Activated T-cell treated with anti-CD3 and anti-CD28 coated beads, Interleukin-2, amount 50 U/mL, for 72 hours (primary cell): ENCODE measurements around the gene LRRN4. TPM values are rescaled to one million over a fixed set of nuclear protein-coding genes. Genes with fewer than 3 reads are reported as not detected.
A peak's percentile ranks its signal among the peaks of the same experiment; 100 is the strongest.

Source experiments
- ATAC-seq, 2 donors: fragments of 150-1000 bp; cut with Tn5 transposase; replicated peaks in 1 of 2; 2 replicates each; pipeline ENCODE4 v1.10.0; 2021; ENCODE audit warnings: moderate library complexity in 2 of 2, mild to moderate bottlenecking in 1 of 2
- DNase-seq, 2 donors: peaks; one replicate each; pipeline ENCODE4 v3.0.0; 2021 to 2022; ENCODE audit warnings: mixed read lengths in 1 of 2
- H3K27ac Mint-ChIP-seq: one replicate; pipeline ENCODE4 v1.8.0; 2022; ENCODE audit warnings: mild to moderate bottlenecking, moderate library complexity, mixed read lengths
- H3K27me3 Mint-ChIP-seq: one replicate; pipeline ENCODE4 v1.8.0; 2022; ENCODE audit warnings: low read depth, mixed read lengths
- H3K36me3 Mint-ChIP-seq, 2 donors: one replicate each; pipeline ENCODE4 v1.8.0; 2022; ENCODE audit warnings: mixed read lengths in 2 of 2, mild to moderate bottlenecking in 1 of 2; ENCODE audit not compliant: insufficient read depth in 2 of 2
- H3K4me1 Mint-ChIP-seq: one replicate; pipeline ENCODE4 v1.8.0; 2022; ENCODE audit warnings: low read depth, mixed read lengths
- H3K4me3 Mint-ChIP-seq, 2 donors: one replicate each; pipeline ENCODE4 v1.8.0; 2022; ENCODE audit warnings: mild to moderate bottlenecking in 2 of 2, mixed read lengths in 2 of 2, moderate library complexity in 2 of 2
- H3K9me3 Mint-ChIP-seq, 2 donors: one replicate each; pipeline ENCODE4 v1.8.0; 2022; ENCODE audit warnings: mixed read lengths in 2 of 2
- total RNA-seq, 2 donors: library from RNA; stranded (reverse); gene quantifications; one replicate each; pipeline ENCODE4 v1.2.3, GENCODE V29; 2022

LRRN4 gene
- total RNA-seq, 2 donors from 2014 or later, result not detected

DNA sequence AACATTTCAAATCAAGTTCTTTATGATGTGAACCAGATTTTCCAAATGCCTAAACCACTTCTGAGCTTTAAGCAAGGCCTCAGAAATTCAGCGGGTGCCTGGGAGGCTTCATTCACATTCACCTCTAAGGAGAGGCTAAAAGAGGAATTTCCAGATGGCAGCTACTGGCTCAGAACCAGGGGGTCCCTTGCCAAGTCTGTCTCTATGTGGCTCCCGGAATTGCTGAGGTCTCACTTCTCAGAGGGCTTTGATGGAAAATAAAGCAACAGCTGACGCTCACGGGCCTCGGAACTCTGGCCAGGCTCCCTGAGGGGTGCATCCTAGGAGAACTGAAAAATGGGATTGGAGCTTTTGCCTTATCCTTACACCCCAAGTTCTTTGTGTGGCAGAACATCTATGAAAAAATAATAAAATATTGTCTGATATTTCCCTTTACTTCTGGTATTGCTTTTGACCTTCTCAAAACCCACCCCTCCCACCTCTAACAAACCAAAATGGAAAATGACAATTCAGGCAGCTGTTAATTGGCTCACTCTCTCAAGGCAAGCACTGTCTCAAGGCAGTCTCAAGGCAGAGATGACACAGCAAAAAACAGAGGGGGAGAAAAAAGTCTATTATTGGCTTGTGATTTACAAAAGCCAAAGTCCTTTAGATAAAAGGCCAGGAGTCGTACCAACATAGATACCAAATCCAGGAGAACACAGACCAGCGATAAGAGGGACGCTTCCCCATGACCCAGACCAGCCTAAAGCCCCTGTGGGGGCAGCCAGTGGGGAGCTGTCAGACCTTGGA is 21.8 kb upstream of the LRRN4 start:
- DNase-seq, result no peak
- Mint-ChIP-seq H3K27ac (no peak overlapping the region), H3K4me3 (no peak overlapping the region), H3K27me3 (no peaks in the 10 kb centered on the region), H3K4me1 (no peaks in the 10 kb centered on the region), H3K36me3 (no peaks in the 10 kb centered on the region), H3K9me3 (no peaks in the 10 kb centered on the region)
- ATAC-seq, result no peak

DNA sequence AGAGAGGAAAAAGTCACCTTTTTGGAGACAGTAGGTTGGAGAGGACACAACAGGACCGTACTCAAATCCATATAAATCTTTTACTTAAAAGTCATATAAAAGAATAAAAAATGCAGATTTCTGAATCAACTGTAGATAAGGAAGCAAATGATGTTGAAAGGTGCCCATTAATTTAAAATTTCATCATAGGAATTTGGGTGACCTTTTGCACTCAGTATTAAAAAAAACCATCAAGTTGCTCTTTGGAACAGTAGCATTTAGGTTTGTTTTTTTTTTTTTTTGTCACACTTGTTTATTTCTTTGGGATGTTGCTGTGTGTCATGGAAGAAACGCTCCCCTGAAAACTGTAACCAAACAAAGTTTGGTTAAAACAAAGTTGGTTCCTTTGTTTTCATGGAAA is 20.9 kb upstream of the LRRN4 start:
- H3K4me3 Mint-ChIP-seq, result no peak overlapping the region
- H3K27me3 Mint-ChIP-seq, result no peaks in the 10 kb centered on the region
- H3K27ac Mint-ChIP-seq, result no peak overlapping the region
- no peak for ATAC-seq
- H3K4me1 Mint-ChIP-seq, result no peaks in the 10 kb centered on the region
- DNase-seq, result no peak
- no peaks in the 10 kb centered on the region for H3K9me3 Mint-ChIP-seq
- no peaks in the 10 kb centered on the region for H3K36me3 Mint-ChIP-seq

DNA sequence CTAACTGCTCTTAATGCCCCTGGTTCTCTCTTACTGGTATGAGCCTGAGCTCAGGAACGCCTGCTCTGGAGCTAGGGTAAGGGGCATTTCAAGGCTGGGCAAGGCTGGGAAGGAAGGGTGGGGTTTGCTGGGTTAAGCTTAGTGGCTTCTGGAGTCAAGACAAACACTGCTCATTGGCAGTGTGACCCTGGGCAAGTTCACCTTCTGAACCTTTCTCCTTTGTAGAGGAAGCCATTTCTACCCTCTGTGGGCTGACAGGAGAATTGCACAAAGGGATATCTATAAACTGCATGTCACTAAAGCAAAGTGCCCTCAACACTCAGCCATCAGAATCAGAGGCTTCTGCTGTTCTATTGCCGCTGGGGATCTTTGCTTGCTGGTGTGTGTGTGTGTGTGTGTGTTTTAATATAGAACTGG is 20.3 kb upstream of the LRRN4 start:
- peak in 1 of 2 donors; percentile 4 for DNase-seq
- H3K9me3 Mint-ChIP-seq, result no peaks in the 10 kb centered on the region
- H3K4me3 Mint-ChIP-seq, result no peak overlapping the region
- no peaks in the 10 kb centered on the region for H3K36me3 Mint-ChIP-seq
- no peaks in the 10 kb centered on the region for H3K27me3 Mint-ChIP-seq
- ATAC-seq, result peak; percentile 67 to 70
- no peak overlapping the region for H3K27ac Mint-ChIP-seq
- H3K4me1 Mint-ChIP-seq, result no peaks in the 10 kb centered on the region

DNA sequence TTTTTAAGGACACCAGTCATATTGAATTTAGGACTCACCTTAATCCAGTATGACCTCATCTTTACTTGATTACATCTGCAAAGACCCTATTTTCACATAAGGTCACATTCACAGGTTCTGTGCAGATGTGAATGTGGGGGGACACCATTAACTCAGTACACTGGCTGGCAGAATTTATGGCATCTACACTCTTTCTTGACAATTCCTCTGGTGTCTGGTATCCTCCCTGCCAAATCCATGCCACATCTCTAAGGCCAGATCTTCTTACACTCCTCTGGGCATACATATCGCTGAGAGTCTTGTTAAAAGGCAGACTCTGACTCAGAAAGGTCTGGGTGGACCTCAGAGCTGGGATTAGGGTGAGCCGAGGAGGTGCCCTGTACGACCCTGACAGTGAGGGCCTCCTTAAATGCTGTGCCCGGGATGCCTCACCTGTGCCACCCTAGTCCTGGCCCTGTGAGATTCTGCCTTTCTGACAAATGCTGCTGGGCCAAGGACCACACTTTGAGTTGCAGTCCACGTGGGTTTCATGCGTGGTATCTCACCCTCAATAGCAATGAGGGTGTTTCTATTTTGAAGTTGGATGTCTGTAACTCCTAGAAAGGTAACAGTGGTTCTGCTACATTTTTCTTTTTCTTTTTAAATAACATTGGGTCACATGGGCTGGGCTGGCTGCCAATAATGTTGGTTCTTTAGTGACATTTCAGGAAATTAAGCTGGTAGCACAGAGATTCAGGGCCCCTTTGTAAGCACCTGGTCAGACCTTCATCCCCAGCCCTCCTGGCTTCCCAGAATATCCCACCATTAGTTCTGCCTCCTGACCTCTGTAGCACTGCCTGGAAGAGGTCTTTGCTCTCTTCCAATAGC is 17.2 kb upstream of the LRRN4 start:
- no peak overlapping the region for H3K27ac Mint-ChIP-seq
- H3K4me3 Mint-ChIP-seq, result no peak overlapping the region
- no peaks in the 10 kb centered on the region for H3K36me3 Mint-ChIP-seq
- no peaks in the 10 kb centered on the region for H3K27me3 Mint-ChIP-seq
- no peaks in the 10 kb centered on the region for H3K9me3 Mint-ChIP-seq
- DNase-seq, result no peak
- H3K4me1 Mint-ChIP-seq, result no peaks in the 10 kb centered on the region
- ATAC-seq, result no peak

DNA sequence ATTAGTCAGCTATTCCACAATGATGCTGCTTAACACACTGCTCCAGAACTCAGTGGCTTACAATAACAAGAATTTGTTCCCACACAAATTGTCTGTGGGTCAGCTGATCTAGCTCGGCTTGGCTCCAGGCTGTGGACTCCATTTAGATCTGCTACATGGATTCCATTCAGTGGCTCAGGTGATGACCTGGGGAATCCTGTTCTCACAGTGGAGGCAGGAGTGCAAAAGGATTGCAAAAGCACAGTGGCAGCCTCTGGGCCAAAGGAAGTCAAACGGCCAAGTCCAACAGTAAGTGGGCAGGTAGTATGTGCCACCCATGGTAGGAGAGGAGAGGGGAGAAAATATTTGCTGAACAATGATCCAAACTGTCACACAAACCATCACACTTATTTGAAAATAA is 15.8 kb upstream of the LRRN4 start:
- H3K27me3 Mint-ChIP-seq, result no peaks in the 10 kb centered on the region
- H3K4me3 Mint-ChIP-seq, result no peak overlapping the region
- H3K9me3 Mint-ChIP-seq, result no peaks in the 10 kb centered on the region
- H3K36me3 Mint-ChIP-seq, result no peaks in the 10 kb centered on the region
- ATAC-seq (no peak), DNase-seq (no peak)
- H3K27ac Mint-ChIP-seq, result no peak overlapping the region
- H3K4me1 Mint-ChIP-seq, result no peaks in the 10 kb centered on the region

DNA sequence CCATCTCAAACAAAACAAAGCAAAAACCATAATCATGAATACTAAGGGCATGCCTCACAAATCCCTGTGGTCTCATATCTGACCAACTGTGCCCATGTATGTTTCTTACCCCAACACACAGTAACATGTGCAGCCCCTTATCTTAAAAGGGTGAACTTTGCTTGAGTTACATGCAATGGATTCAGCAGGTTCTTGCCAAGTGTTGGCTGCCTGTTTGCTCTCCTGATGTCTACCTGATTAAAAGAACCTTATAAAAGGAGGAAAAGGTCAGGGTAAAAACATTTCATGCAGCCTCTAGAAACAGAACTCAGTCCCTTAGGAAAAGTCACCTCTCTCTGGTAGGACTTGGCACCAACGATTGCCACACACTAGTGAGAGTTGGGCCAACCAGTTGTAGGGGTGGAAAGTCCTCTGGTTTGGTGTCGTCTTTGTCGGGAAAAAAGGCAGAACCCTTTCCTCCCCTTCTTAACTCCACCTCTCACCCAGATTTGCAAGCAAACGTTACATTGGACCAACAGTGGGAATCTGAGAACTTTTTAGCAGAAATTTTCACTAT is 14.0 kb upstream of the LRRN4 start:
- no peak for DNase-seq
- H3K27ac Mint-ChIP-seq, result no peak overlapping the region
- ATAC-seq, result no peak
- H3K9me3 Mint-ChIP-seq, result no peaks in the 10 kb centered on the region
- H3K4me3 Mint-ChIP-seq, result no peak overlapping the region
- no peaks in the 10 kb centered on the region for H3K4me1 Mint-ChIP-seq
- peaks cover 8% of the 10 kb centered on the region for H3K27me3 Mint-ChIP-seq
- no peaks in the 10 kb centered on the region for H3K36me3 Mint-ChIP-seq

DNA sequence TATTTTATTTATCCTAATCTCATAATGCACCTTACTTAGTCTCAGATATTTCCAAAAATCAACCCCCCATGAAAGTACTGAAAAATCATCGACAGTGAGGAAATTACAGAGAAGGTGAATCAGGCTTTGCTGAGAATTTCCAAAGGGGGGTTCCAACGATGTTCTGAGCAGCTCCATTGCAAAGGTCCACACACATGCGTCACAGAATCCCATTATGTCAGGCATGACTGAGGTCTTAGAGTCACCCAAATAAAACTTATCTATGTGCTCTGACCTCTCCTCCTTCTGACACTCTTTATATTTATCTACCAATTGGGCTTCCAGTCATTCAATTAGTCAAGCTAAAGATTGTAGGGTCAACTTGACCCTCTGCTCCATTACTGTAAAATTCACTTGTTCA is 12.7 kb upstream of the LRRN4 start:
- Mint-ChIP-seq H3K9me3 (no peaks in the 10 kb centered on the region), H3K36me3 (no peaks in the 10 kb centered on the region), H3K4me3 (no peak overlapping the region), H3K4me1 (no peaks in the 10 kb centered on the region), H3K27ac (no peak overlapping the region), H3K27me3 (peaks cover 8% of the 10 kb centered on the region)
- no peak for ATAC-seq
- DNase-seq, result no peak

DNA sequence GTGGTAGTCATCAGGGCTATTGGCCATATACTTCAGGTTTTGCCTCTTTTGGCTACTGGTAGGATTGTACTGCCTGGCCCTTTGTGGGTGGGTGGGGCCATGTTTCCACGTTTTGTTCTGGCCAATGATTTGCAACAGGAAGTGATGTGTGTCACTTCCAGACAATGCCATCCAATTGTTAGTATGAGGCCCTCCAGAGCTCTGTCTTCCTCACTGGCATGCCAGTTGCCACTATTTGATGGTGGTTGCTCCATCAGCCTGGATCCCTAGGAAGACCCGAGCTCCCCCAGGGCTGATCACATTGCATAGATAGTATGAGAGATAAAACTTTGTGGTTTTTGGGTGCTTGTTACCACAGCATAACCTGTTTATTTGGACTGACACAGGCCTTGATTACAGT is 7.7 kb upstream of the LRRN4 start:
- DNase-seq (no peak), ATAC-seq (no peak)
- H3K9me3 Mint-ChIP-seq, result no peaks in the 10 kb centered on the region
- H3K4me1 Mint-ChIP-seq, result no peaks in the 10 kb centered on the region
- no peak overlapping the region for H3K4me3 Mint-ChIP-seq
- H3K27me3 Mint-ChIP-seq, result peaks cover 18% of the 10 kb centered on the region
- H3K36me3 Mint-ChIP-seq, result no peaks in the 10 kb centered on the region
- H3K27ac Mint-ChIP-seq, result no peak overlapping the region

DNA sequence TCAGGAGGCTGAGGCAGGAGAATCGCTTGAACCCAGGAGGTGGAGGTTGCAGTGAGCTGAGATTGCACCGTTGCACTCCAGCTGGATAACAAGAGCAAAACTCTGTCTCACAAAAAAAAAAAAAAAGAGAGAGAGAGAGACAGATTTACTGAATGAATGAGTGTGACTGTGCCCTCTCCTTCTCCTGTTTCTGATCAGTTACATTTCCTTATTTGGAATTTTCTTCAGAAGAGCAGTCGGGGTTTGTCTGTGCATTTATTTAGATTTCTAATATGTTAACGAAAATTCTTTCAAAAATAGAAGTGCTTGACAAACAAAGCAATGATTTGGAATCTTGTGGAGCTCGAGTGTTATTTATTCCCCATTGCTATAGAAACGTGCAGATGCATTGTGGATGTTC is 6.4 kb upstream of the LRRN4 start:
- H3K4me3 Mint-ChIP-seq, result no peak overlapping the region
- H3K36me3 Mint-ChIP-seq, result no peaks in the 10 kb centered on the region
- H3K27me3 Mint-ChIP-seq, result peaks cover 18% of the 10 kb centered on the region
- no peaks in the 10 kb centered on the region for H3K4me1 Mint-ChIP-seq
- H3K9me3 Mint-ChIP-seq, result no peaks in the 10 kb centered on the region
- DNase-seq, result no peak
- ATAC-seq, result no peak
- no peak overlapping the region for H3K27ac Mint-ChIP-seq

DNA sequence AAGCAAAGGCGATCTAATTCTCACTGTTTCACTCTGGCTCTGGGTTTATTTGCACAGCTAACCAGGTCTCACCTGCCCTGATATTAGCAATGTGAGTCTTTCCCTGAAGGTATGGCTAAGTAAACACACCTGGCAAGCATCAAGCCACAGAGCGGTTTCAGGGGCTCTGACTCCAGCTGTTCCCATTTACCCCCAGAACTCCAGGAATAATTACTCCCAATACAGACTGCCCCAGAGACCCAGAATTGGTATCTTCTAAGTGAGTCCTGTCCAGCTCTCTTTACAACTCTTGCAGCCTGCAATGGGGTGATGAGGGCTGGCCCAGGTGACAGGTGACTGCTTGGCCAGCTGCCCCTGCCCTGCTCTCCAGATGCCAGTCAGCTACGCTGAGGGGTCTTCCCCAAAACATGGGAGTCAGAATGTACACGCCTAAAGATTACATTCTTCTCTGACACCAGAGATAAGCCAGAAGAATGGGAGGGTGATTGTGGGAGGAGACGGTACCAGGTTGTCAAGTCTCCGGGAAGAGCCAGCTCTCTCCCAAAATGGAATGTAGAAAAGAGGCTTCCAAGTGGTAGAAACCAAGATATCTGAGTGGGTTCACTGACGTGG is 4.9 kb upstream of the LRRN4 start:
- ATAC-seq (no peak), DNase-seq (no peak)
- no peaks in the 10 kb centered on the region for H3K4me1 Mint-ChIP-seq
- H3K36me3 Mint-ChIP-seq, result no peaks in the 10 kb centered on the region
- H3K9me3 Mint-ChIP-seq, result no peaks in the 10 kb centered on the region
- no peak overlapping the region for H3K27ac Mint-ChIP-seq
- no peak overlapping the region for H3K4me3 Mint-ChIP-seq
- H3K27me3 Mint-ChIP-seq, result peaks cover 18% of the 10 kb centered on the region

DNA sequence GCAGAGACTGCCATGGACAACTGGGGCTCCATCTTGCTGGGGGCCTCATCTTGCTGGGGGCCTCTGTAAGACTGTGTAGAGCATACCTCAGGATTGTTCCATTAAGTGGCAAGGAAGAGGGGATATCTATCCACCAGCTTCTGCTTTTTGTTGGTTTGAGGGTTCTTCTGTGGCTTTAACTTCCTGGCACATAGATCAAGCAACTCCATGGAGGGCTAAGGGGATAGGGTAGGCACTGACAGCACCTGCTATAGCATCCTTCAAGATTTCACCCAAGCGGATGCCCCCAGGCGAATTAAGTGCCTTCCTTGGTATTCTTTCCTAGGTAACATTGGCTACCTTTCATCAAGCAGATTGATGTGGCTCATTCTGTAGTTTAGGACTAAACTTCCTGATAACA is 3.8 kb upstream of the LRRN4 start:
- Mint-ChIP-seq H3K4me1 (peaks cover 5% of the 10 kb centered on the region), H3K36me3 (no peaks in the 10 kb centered on the region), H3K27ac (no peak overlapping the region), H3K4me3 (no peak overlapping the region), H3K27me3 (peaks cover 18% of the 10 kb centered on the region), H3K9me3 (no peaks in the 10 kb centered on the region)
- no peak for DNase-seq
- ATAC-seq, result no peak

DNA sequence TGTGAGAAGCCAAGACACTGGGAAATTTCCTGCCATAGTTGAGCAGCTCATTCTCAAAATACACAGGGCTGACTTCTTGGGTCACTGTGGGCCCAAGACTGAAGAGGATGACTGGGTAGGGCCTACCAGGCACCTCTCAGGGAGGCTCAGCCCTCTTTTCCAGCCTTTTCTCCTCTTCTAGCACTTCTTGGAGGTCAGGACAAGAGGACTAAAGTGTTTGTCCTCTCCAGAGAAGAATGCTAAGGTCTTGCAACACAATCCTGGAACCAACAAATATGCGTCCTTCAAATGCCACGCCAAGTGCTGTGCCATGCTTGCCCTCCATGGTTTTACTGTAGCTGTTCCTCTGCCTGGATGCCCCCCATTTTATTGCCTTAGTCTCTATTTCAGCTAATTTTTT is 3.3 kb upstream of the LRRN4 start:
- ATAC-seq (no peak), DNase-seq (no peak)
- Mint-ChIP-seq H3K4me3 (no peak overlapping the region), H3K36me3 (no peaks in the 10 kb centered on the region), H3K4me1 (peaks cover 6% of the 10 kb centered on the region), H3K27me3 (peaks cover 18% of the 10 kb centered on the region), H3K27ac (no peak overlapping the region), H3K9me3 (no peaks in the 10 kb centered on the region)

DNA sequence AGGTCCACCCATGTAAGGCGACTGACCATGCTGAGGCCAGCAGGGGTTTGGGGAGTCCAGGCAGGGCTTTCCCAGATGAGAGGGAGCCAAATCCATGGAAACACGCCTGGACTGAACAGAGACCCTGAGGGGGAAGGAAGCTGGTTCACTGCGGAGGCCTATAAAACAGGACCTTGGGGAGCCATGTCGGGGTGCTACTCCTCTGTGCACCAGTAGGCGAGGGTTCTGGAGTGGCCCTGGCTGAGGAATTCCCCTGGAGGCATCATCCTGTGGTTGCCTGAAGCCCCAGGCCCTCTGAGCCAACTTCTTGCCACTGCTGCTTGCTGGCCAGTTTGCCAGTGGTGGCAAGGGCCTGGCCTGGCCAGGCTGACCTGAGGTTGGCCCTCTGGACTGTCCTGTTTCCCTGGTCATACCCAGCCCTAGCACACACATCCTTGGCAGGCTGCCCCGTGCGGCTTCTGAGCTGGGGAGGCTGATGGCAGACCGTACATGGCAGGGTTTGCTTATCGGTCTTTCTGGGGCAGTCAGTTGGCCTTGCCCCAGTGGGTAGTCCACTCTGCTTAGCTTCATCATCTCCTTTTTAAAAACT is 2.2 kb upstream of the LRRN4 start:
- H3K9me3 Mint-ChIP-seq, result no peaks in the 10 kb centered on the region
- H3K27me3 Mint-ChIP-seq, result peaks cover 27% of the 10 kb centered on the region
- ATAC-seq, result no peak
- peaks cover 6% of the 10 kb centered on the region for H3K4me1 Mint-ChIP-seq
- H3K4me3 Mint-ChIP-seq, result no peak overlapping the region
- DNase-seq, result no peak
- H3K27ac Mint-ChIP-seq, result no peak overlapping the region
- H3K36me3 Mint-ChIP-seq, result no peaks in the 10 kb centered on the region
